ENCODE results near the gene HCST.
A peak's percentile ranks its signal among the peaks of the same experiment; 100 is the strongest.

Gene HCST

DNA sequence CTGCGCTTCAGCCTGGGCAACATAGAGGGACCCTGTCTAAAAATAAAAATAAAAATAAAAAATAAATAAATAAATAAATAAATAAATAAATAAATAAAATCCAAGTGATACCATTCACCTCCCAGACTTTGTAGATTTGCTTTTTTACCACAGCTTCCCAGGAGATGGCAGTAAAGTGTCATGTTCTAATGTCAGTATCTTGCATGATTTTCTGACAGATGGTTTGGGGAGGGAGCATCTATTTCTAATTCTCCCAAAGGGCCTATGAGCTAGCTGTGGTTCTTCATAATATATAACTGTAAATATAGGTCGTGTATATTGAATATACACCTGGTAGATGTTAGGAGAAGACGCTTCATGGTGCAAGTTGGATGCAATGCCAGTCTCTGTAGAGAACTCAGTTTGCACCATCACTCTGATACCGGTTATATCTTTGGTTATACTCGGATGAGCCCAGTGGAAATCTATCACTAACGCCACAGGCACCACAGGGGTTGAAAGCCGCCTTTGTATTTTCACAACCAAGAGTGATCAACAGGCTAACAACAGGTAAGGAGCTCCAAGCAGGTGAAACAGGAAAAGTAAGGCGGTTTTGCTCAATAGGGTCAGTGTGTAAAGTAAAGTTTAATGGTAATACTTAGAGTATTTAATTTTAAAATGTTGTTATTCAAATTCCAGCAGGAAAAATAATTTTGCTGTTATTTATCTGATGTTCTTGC lies 20.1 kb upstream of the HCST start:
- no peak for DNase-seq

- DNase-seq, result no peak
Measured at GRCh38 chr19:35883882-35884281, 18.4 kb upstream of the HCST start.

- DNase-seq, result peak; percentile 16
Measured at GRCh38 chr19:35885225-35885738, 17.0 kb upstream of the HCST start.

DNA sequence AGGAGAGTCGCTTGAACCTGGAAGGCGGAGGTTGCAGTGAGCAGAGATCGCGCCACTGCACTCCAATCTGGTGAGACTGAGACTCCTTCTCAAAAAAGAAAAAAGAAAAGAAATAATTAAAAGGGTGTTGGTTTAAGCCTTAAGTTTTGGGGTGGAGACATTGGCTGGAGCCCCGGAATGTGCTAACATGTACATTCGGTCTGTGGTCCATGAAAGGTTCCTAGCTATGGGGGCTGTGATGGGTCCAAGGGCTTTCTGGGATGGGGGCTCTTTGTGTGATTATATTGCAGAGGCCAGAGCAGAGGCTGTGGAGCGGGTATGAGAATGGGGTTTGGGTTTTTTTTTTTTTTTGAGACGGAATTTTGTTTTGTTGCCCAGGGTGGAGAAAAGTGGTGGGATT lies 16.4 kb upstream of the HCST start:
- DNase-seq, result no peak

GRCh38 chr19:35887197-35887596 lies 15.1 kb upstream of the HCST start:
- DNase-seq, result no peak

DNA sequence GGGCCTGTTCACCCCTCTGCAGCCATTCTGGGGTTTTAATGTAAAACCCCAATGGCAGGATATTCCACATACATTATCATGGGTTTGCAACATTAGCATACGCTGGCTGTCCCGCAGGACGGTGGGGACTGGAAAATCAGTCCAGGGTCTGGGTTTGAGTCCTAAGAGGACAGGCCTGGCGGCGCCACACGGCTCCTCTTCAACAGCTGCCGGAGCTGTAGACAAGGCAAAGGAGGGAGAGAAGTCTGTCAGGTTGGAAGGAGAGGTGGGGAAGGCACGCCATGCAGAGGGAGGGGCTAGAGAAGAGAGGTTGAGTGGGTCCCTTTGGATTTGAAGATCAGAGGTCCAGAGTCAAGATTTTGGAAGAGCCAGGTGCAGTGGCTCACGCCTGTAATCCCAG lies 13.9 kb upstream of the HCST start:
- no peak for DNase-seq

DNA sequence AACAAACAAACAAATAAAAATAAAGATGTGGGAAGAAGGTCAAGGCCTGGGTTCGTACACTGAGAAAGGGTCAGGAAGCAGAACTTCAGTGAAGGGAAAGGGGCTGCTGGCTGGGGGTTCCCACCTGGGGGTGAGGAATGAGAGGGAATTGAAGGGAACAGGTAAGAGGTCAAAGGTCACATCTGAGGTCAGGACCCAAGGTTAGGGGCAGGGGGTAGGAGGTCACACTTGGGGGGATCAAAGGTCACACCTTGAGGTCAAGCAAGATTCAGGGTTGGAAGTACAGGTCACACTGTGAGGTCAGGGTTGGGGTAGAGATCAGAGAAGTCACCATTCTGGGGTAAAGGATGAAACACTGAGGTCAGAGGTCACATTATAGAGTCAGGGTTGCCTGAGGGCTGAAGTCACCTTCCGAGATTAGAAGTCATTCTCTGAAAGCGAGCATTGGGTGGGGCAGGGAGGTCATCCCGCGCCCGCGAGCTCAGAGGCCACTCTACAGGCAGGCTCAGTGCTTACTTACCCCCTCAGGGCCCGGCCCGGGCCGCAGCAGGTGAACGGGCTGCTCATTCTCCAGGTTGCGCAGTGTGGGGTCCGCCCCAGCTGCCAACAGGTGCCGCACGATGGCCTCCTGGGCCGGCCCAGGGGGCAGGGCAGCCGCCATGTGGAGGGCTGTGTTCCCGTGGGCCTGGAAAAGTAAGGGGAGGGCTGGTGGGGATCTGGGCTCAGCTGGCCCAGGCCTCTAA lies 12.8 kb upstream of the HCST start:
- DNase-seq, result no peak

DNA sequence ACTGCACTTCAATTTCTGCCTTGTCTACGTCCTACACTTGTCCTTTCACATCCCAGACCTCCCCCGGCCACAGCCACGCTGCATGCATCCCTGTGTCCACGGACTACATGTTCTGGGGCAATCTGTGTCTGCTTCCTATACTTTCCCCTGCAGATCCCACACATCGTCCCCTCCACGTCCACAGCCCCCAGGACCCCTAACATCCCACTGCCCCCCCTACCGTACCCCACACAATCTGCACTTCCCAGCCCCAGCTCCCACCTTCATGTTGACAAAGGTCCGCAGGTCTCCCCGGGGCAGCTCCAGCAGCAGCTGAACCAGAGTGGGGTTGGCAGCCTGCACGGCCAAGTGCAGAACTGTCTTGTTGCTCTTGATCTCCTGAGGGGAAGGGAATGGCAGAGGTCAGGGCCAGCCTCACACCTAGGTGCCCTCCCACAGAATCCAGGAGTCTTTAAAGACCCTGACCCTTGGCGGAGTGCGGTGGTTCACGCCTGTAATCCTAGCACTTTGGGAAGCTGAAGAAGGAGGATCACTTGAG lies 12.1 kb upstream of the HCST start:
- peak; percentile 27 for DNase-seq

GRCh38 chr19:35891819-35892218 lies 10.5 kb upstream of the HCST start:
- DNase-seq, result peak; percentile 23

GRCh38 chr19:35894342-35894741 lies 8.0 kb upstream of the HCST start:
- DNase-seq, result no peak

DNA sequence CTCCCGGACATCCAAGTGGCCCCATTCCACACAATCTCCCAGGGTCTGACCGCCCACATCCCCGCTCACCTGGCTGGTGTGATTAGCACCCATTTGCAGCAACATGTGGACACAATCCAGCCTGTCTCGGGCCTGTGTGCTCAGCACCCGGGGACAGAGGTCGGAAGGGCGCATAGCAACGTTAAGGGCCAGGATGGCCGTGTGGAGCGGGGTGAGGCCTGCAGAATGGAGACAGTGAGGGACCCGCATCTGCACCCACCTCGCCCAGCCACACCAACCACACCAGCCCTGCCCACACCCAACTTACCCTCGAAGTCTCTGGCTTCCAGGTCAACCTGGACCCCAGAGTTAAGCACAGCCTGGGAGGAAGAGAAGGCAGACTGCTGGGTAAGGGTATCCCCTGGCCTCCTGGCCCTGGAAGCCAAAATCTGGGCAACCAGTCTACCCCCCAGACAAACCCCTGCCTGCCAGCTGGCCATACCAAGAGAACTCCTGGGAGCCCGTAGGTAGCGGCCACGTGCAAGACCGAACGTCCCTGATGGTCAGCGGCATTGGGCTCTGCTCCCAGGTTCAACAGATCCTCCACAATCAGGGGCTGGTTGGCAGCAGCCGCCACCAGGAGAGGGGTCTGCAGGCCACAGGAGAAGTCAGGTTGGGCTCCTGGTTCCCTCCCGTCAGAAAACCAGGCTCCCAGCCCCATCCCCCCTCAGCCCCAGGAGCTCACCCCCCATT lies 6.3 kb upstream of the HCST start:
- no peak for DNase-seq

GRCh38 chr19:35896643-35897040 lies 5.7 kb upstream of the HCST start:
- DNase-seq, result no peak

DNA sequence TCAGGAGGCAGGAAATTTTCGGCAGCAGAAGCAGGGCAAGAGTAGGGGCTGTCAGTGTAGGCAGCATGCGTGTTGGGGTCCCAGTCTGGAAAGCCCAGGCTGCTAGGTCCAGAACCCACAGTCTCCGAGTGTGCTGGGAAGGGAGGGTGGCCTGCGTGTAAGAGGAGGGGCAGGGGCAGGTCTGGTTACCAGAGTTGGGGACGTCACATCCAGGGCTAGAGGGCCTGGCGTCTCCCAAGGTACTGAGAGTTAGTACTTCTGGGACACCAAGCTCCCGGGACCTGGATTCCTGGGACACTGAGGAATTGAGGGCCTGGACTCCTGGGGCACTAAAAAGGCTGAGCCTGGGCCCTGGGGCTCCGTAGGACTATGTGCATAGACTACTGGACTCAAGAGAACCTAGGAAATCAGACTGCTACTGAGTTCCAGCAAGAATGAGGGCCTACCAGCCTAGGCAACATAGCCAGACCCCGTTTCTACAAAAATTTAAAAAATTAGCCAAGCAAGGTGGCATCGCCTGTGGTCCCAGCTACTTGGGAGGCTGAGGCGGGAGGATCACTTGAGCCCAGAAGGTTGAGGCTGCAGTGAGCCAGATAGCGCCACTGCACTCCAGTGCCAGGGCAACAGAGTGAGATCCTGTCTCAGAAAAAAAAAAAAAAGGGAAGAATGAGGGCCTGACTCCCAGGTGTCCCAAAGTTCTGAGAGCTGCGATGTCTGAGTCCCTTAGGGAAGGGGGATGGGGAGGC lies 4.5 kb upstream of the HCST start:
- DNase-seq, result no peak

- DNase-seq, result no peak
Measured at GRCh38 chr19:35898499-35898809, 3.9 kb upstream of the HCST start.

GRCh38 chr19:35899547-35900214 lies 2.6 kb upstream of the HCST start:
- DNase-seq, result peak; percentile 88

- DNase-seq, result no peak
Measured at GRCh38 chr19:35901055-35901644, 1.2 kb upstream of the HCST start.

GRCh38 chr19:35902870-35903475 lies 644 bp downstream of the HCST start:
- no peak for DNase-seq

DNA sequence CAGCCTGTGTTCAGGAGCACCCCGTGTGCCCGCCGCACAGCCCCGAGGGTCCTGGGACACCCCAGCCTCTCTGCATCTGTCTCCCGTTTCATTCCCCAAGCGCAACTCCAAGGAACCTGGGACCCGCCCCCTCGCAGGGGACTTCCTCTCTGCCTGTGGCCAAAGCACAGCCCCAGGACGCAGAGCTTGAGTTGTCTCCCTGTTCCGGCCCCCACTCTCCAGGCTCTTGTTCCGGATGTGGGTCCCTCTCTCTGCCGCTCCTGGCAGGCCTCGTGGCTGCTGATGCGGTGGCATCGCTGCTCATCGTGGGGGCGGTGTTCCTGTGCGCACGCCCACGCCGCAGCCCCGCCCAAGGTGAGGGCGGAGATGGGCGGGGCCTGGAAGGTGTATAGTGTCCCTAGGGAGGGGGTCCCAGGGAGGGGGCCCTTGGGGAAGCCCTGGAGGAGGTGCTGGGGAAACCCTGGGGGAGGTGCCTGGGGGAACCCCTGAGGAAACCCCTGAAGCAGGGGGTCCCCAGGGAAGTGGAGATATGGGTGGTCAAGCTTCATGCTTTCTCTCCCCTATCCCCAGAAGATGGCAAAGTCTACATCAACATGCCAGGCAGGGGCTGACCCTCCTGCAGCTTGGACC lies 1.3 kb downstream of the HCST start:
- DNase-seq, result peak; percentile 85

- DNase-seq, result no peak
Measured at GRCh38 chr19:35904311-35905068, 2.2 kb downstream of the HCST start.

GRCh38 chr19:35905178-35905727 lies 2.9 kb downstream of the HCST start:
- DNase-seq, result no peak
